SK-N-SH treated with all-trans-retinoic acid at 6 μM for 48 hours (cell line): ENCODE measurements around the gene RELL2.
"Not testable (repeated sequence)": the region's sequence is repeated elsewhere in the genome, so short reads cannot be mapped to it uniquely, and the experiment has no call there.

Experiments
- ATAC-seq: fragments of 200-7000 bp; cut with Tn5 transposase; 3 replicates; pipeline ENCODE4 v1.9.1; 2020; ENCODE audit warnings: mild to moderate bottlenecking, moderate library complexity
- BACH2 ChIP-seq: fragments of 250-450 bp; sonication (Bioruptor Pico); IDR thresholded peaks from 2 replicates; pipeline ENCODE4 v1.9.0; 2021; ENCODE audit warnings: mild to moderate bottlenecking, borderline replicate concordance
- CREB5 ChIP-seq: fragments of 250-450 bp; sonication (Bioruptor Pico); IDR thresholded peaks from 2 replicates; pipeline ENCODE4 v1.5.1; 2020; ENCODE audit warnings: low read depth, mild to moderate bottlenecking, moderate library complexity
- CSRNP3 ChIP-seq: fragments of 250-450 bp; sonication (Bioruptor Pico); IDR thresholded peaks from 2 replicates; pipeline ENCODE4 v1.5.1; 2021; ENCODE audit warnings: mild to moderate bottlenecking, moderate library complexity
- ESRRG ChIP-seq: fragments of 250-450 bp; sonication (Bioruptor Pico); IDR thresholded peaks from 2 replicates; pipeline ENCODE4 v1.6.1; 2021; ENCODE audit warnings: mild to moderate bottlenecking
- GLIS3 ChIP-seq: fragments of 250-450 bp; sonication (Bioruptor Pico); IDR thresholded peaks from 2 replicates; pipeline ENCODE4 v1.5.0; 2020; ENCODE audit warnings: mild to moderate bottlenecking, moderate library complexity
- ISL1 ChIP-seq: fragments of 250-450 bp; sonication (Bioruptor Pico); IDR thresholded peaks from 2 replicates; pipeline ENCODE4 v2.1.2; 2022; ENCODE audit warnings: mild to moderate bottlenecking, moderate library complexity
- OSR1 ChIP-seq: fragments of 250-450 bp; sonication (Bioruptor Pico); IDR thresholded peaks from 2 replicates; pipeline ENCODE4 v1.8.0; 2022; ENCODE audit warnings: moderate library complexity, mild to moderate bottlenecking, inconsistent platforms
- PATZ1 ChIP-seq: fragments of 250-450 bp; sonication (Bioruptor Pico); IDR thresholded peaks from 2 replicates; pipeline ENCODE4 v1.8.0; 2020; ENCODE audit warnings: mild to moderate bottlenecking, moderate library complexity, borderline replicate concordance
- POU6F1 ChIP-seq: fragments of 250-450 bp; sonication (Bioruptor Pico); IDR thresholded peaks from 2 replicates; pipeline ENCODE4 v1.8.0; 2021; ENCODE audit warnings: low read depth, mild to moderate bottlenecking, moderate library complexity, borderline replicate concordance
- PPARA ChIP-seq: fragments of 250-450 bp; sonication (Bioruptor Pico); IDR thresholded peaks from 2 replicates; pipeline ENCODE4 v1.5.0; 2020; ENCODE audit warnings: mild to moderate bottlenecking, borderline replicate concordance
- RARB ChIP-seq: fragments of 250-450 bp; sonication (Bioruptor Pico); IDR thresholded peaks from 2 replicates; pipeline ENCODE4 v1.8.0; 2021; ENCODE audit warnings: mild to moderate bottlenecking, moderate library complexity
- SNAI2 ChIP-seq: fragments of 250-450 bp; sonication (Bioruptor Pico); IDR thresholded peaks from 2 replicates; pipeline ENCODE4 v1.5.0; 2020; ENCODE audit warnings: mild to moderate bottlenecking, moderate library complexity
- TCF4 ChIP-seq: fragments of 250-450 bp; sonication (Bioruptor Pico); IDR thresholded peaks from 2 replicates; pipeline ENCODE4 v1.8.0; 2021; ENCODE audit warnings: mild to moderate bottlenecking, moderate library complexity, borderline replicate concordance
- TOX ChIP-seq: fragments of 250-450 bp; sonication (Bioruptor Pico); IDR thresholded peaks from 2 replicates; pipeline ENCODE4 v1.8.0; 2021; ENCODE audit warnings: mild to moderate bottlenecking, moderate library complexity, borderline replicate concordance
- TSHZ2 ChIP-seq: fragments of 250-450 bp; sonication (Bioruptor Pico); IDR thresholded peaks from 2 replicates; pipeline ENCODE4 v1.5.0; 2020; ENCODE audit warnings: mild to moderate bottlenecking, moderate library complexity
- ZC3H10 ChIP-seq: fragments of 250-450 bp; sonication (Bioruptor Pico); IDR thresholded peaks from 2 replicates; pipeline ENCODE4 v1.5.1; 2021; ENCODE audit warnings: mild to moderate bottlenecking, moderate library complexity
- ZFP3 ChIP-seq: fragments of 250-450 bp; sonication (Bioruptor Pico); IDR thresholded peaks from 2 replicates; pipeline ENCODE4 v1.5.0; 2020; ENCODE audit warnings: mild to moderate bottlenecking, moderate library complexity
- ZFP30 ChIP-seq: fragments of 450-650 bp; formaldehyde crosslinking; IDR thresholded peaks from 2 replicates; pipeline ENCODE4 v1.5.0; 2022; ENCODE audit warnings: mild to moderate bottlenecking, moderate library complexity
- ZNF565 ChIP-seq: fragments of 450-650 bp; formaldehyde crosslinking; conservative IDR thresholded peaks from 2 replicates; pipeline ENCODE4 v1.5.0; 2020; ENCODE audit warnings: low read depth, mild to moderate bottlenecking, moderate library complexity
- ZNF8 ChIP-seq: fragments of 450-650 bp; formaldehyde crosslinking; IDR thresholded peaks from 2 replicates; pipeline ENCODE4 v1.5.0; 2020; ENCODE audit warnings: mild to moderate bottlenecking, moderate library complexity

Gene RELL2

GRCh38 chr5:141609044-141609443 is 27.8 kb upstream of the RELL2 start:
- ATAC-seq, result no peak
- TF ChIP-seq ZFP3 (no peak), CSRNP3 (CRISPR knock-in tag) (no peak)

GRCh38 chr5:141609921-141610320 is 26.9 kb upstream of the RELL2 start:
- not testable (repeated sequence) for ATAC-seq

GRCh38 chr5:141611289-141611688 is 25.5 kb upstream of the RELL2 start:
- ATAC-seq, result no peak
- TF ChIP-seq PPARA (CRISPR knock-in tag), result no peak
- TF ChIP-seq TOX (CRISPR knock-in tag), result no peak
- no peak for TF ChIP-seq TCF4
- no peak for TF ChIP-seq ZNF565 (CRISPR knock-in tag)
- TF ChIP-seq BACH2, result no peak
- TF ChIP-seq ZFP30 (CRISPR knock-in tag), result no peak
- TF ChIP-seq PATZ1 (CRISPR knock-in tag), result no peak
- TF ChIP-seq ZNF8 (CRISPR knock-in tag), result no peak

GRCh38 chr5:141613344-141613743 is 23.5 kb upstream of the RELL2 start:
- no peak for ATAC-seq
- TF ChIP-seq RARB (CRISPR knock-in tag) (no peak), TCF4 (no peak), TOX (CRISPR knock-in tag) (no peak), ISL1 (no peak), ZNF565 (CRISPR knock-in tag) (no peak), CREB5 (CRISPR knock-in tag) (no peak), TSHZ2 (CRISPR knock-in tag) (no peak), OSR1 (CRISPR knock-in tag) (no peak), ZNF8 (CRISPR knock-in tag) (no peak), SNAI2 (CRISPR knock-in tag) (no peak), POU6F1 (CRISPR knock-in tag) (no peak), ZC3H10 (CRISPR knock-in tag) (no peak), PPARA (CRISPR knock-in tag) (no peak), ZFP3 (no peak), ESRRG (CRISPR knock-in tag) (no peak), PATZ1 (CRISPR knock-in tag) (no peak), GLIS3 (CRISPR knock-in tag) (no peak)
